ENCODE results near the gene RICTOR.

The RICTOR gene

DNA sequence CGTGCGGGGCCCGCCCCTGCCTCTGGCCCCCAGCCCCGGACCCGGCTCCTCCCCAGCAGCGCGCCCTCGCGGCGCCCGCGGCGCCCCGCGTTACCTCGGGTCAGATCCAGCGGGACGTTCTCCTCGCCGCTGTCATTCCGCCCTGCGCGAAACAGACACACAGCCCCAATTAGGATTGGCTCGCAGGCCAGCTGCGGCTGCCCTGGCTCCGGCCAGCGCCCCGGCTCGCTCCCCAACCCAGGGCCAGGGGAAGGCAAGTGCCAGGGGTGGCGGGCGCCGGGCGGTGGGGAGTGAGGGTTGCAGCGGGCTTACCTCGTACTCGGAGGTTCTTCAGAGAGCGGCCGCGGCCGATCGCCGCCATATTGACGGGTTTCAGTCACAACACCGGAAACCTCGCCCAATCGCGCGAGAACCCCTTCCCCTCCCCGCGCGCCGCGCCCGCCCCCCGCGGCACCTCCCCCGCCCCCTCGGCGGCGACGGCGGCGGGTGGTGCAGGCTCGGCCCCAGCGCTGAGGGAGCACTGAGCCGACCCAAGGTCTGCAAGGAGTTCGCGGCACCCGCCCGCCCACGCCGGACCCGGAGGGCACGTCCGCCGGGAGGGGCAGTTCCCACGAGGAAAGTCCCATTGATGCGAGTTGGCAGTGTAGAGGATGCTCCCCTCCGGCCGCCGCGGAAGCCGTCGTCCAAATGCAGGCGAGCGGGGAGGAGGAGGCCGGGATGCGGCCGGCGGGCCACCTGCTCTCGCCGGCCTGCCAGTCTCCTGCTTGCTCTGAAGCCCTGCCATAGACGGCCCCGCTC lies at the start of gene RICTOR (continued):
- TF ChIP-seq TRIM28 (IDR thresholded peaks at IDR 0.05; ENCODE audit: borderline replicate concordance, low read length) (no peak), KLF9 (tag by site-specific recombination; IDR thresholded peaks at IDR 0.05; ENCODE audit: low read depth) (peak; percentile 61), ZNF10 (tag by site-specific recombination; IDR thresholded peaks at IDR 0.05) (0 out of 2 replicates have a peak, but pooled peaks have one; percentile 9), ZNF423 (tag by site-specific recombination; IDR thresholded peaks at IDR 0.05) (0 out of 2 replicates have a peak, but pooled peaks have one; percentile 7), ZBTB17 (tag by site-specific recombination; IDR thresholded peaks at IDR 0.05) (0 out of 2 replicates have a peak, but pooled peaks have one; percentile 33), ZNF623 (tag by site-specific recombination; IDR thresholded peaks at IDR 0.05) (peak; percentile 12; the same call in 1 of the 2 replicates), SP7 (tag by site-specific recombination; IDR thresholded peaks at IDR 0.05) (peak; percentile 84), ZNF843 (tag by site-specific recombination; IDR thresholded peaks at IDR 0.05) (peak; percentile 41; the same call in 1 of the 2 replicates), KLF8 (tag by site-specific recombination; IDR thresholded peaks at IDR 0.05) (peak; percentile 87; the same call in 1 of the 2 replicates), KLF10 (tag by site-specific recombination; IDR thresholded peaks at IDR 0.05) (peak; percentile 62; the same call in 1 of the 2 replicates), KLF16 (tag by site-specific recombination; IDR thresholded peaks at IDR 0.05) (0 out of 2 replicates have a peak, but pooled peaks have one; percentile 34), ZNF341 (tag by site-specific recombination; IDR thresholded peaks at IDR 0.05; ENCODE audit: low read depth) (peak; percentile 92), ZNF2 (tag by site-specific recombination; IDR thresholded peaks at IDR 0.05) (peak; percentile 54; the same call in 1 of the 2 replicates), ZNF629 (tag by site-specific recombination; IDR thresholded peaks at IDR 0.05) (peak; percentile 54; the same call in 1 of the 2 replicates), ZNF354C (tag by site-specific recombination; IDR thresholded peaks at IDR 0.05; ENCODE audit: borderline replicate concordance, low read depth) (no peak), MZF1 (tag by site-specific recombination; IDR thresholded peaks at IDR 0.05; ENCODE audit: borderline replicate concordance) (peak; percentile 46; the same call in 1 of the 2 replicates), ZNF239 (tag by site-specific recombination; IDR thresholded peaks at IDR 0.05) (peak; percentile 35; the same call in 1 of the 2 replicates), ZSCAN16 (tag by site-specific recombination; IDR thresholded peaks at IDR 0.05) (peak; percentile 73; the same call in 1 of the 2 replicates), REPIN1 (tag by site-specific recombination; IDR thresholded peaks at IDR 0.05; ENCODE audit: low read depth) (peak; percentile 58; the same call in 1 of the 2 replicates), YY2 (tag by site-specific recombination; IDR thresholded peaks at IDR 0.05) (peak; percentile 58), ZBTB8A (tag by site-specific recombination; IDR thresholded peaks at IDR 0.05) (peak; percentile 90)
- TF ChIP-seq, protein P1, sequence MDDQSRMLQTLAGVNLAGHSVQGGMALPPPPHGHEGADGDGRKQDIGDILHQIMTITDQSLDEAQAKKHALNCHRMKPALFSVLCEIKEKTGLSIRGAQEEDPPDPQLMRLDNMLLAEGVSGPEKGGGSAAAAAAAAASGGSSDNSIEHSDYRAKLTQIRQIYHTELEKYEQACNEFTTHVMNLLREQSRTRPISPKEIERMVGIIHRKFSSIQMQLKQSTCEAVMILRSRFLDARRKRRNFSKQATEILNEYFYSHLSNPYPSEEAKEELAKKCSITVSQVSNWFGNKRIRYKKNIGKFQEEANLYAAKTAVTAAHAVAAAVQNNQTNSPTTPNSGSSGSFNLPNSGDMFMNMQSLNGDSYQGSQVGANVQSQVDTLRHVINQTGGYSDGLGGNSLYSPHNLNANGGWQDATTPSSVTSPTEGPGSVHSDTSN (CRISPR knock-in tag; IDR thresholded peaks at IDR 0.05) = 0 out of 2 replicates have a peak, but pooled peaks have one; percentile 62
- TF ChIP-seq, protein P2, sequence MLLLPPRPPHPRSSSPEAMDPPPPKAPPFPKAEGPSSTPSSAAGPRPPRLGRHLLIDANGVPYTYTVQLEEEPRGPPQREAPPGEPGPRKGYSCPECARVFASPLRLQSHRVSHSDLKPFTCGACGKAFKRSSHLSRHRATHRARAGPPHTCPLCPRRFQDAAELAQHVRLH (tag by site-specific recombination; IDR thresholded peaks at IDR 0.05) = 0 out of 2 replicates have a peak, but pooled peaks have one; percentile 24
- TF ChIP-seq, protein P3, sequence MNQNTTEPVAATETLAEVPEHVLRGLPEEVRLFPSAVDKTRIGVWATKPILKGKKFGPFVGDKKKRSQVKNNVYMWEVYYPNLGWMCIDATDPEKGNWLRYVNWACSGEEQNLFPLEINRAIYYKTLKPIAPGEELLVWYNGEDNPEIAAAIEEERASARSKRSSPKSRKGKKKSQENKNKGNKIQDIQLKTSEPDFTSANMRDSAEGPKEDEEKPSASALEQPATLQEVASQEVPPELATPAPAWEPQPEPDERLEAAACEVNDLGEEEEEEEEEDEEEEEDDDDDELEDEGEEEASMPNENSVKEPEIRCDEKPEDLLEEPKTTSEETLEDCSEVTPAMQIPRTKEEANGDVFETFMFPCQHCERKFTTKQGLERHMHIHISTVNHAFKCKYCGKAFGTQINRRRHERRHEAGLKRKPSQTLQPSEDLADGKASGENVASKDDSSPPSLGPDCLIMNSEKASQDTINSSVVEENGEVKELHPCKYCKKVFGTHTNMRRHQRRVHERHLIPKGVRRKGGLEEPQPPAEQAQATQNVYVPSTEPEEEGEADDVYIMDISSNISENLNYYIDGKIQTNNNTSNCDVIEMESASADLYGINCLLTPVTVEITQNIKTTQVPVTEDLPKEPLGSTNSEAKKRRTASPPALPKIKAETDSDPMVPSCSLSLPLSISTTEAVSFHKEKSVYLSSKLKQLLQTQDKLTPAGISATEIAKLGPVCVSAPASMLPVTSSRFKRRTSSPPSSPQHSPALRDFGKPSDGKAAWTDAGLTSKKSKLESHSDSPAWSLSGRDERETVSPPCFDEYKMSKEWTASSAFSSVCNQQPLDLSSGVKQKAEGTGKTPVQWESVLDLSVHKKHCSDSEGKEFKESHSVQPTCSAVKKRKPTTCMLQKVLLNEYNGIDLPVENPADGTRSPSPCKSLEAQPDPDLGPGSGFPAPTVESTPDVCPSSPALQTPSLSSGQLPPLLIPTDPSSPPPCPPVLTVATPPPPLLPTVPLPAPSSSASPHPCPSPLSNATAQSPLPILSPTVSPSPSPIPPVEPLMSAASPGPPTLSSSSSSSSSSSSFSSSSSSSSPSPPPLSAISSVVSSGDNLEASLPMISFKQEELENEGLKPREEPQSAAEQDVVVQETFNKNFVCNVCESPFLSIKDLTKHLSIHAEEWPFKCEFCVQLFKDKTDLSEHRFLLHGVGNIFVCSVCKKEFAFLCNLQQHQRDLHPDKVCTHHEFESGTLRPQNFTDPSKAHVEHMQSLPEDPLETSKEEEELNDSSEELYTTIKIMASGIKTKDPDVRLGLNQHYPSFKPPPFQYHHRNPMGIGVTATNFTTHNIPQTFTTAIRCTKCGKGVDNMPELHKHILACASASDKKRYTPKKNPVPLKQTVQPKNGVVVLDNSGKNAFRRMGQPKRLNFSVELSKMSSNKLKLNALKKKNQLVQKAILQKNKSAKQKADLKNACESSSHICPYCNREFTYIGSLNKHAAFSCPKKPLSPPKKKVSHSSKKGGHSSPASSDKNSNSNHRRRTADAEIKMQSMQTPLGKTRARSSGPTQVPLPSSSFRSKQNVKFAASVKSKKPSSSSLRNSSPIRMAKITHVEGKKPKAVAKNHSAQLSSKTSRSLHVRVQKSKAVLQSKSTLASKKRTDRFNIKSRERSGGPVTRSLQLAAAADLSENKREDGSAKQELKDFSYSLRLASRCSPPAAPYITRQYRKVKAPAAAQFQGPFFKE (tag by site-specific recombination; IDR thresholded peaks at IDR 0.05; ENCODE audit: borderline replicate concordance) = peak; percentile 21; the same call in 1 of the 2 replicates
- TF ChIP-seq, protein P4, sequence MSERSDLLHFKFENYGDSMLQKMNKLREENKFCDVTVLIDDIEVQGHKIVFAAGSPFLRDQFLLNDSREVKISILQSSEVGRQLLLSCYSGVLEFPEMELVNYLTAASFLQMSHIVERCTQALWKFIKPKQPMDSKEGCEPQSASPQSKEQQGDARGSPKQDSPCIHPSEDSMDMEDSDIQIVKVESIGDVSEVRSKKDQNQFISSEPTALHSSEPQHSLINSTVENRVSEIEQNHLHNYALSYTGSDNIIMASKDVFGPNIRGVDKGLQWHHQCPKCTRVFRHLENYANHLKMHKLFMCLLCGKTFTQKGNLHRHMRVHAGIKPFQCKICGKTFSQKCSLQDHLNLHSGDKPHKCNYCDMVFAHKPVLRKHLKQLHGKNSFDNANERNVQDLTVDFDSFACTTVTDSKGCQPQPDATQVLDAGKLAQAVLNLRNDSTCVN (tag by site-specific recombination; optimal IDR thresholded peaks at IDR 0.05) = peak; percentile 95
- TF ChIP-seq, protein P5, sequence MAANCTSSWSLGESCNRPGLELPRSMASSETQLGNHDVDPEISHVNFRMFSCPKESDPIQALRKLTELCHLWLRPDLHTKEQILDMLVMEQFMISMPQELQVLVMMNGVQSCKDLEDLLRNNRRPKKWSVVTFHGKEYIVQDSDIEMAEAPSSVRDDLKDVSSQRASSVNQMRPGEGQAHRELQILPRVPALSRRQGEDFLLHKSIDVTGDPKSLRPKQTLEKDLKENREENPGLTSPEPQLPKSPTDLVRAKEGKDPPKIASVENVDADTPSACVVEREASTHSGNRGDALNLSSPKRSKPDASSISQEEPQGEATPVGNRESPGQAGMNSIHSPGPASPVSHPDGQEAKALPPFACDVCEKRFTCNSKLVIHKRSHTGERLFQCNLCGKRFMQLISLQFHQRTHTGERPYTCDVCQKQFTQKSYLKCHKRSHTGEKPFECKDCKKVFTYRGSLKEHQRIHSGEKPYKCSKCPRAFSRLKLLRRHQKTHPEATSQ (tag by site-specific recombination; IDR thresholded peaks at IDR 0.05) = peak; percentile 92
- TF ChIP-seq, protein P6, sequence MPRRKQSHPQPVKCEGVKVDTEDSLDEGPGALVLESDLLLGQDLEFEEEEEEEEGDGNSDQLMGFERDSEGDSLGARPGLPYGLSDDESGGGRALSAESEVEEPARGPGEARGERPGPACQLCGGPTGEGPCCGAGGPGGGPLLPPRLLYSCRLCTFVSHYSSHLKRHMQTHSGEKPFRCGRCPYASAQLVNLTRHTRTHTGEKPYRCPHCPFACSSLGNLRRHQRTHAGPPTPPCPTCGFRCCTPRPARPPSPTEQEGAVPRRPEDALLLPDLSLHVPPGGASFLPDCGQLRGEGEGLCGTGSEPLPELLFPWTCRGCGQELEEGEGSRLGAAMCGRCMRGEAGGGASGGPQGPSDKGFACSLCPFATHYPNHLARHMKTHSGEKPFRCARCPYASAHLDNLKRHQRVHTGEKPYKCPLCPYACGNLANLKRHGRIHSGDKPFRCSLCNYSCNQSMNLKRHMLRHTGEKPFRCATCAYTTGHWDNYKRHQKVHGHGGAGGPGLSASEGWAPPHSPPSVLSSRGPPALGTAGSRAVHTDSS (tag by site-specific recombination; IDR thresholded peaks at IDR 0.05) = 0 out of 2 replicates have a peak, but pooled peaks have one; percentile 18
